K562 (cell line): ENCODE data around the gene INO80D. TPM values are rescaled to one million over a fixed set of nuclear protein-coding genes. Genes with fewer than 3 reads are reported as not detected.

Experiments used
- ATAC-seq: fragments of 200-7000 bp; cut with Tn5 transposase; 3 replicates; pipeline ENCODE4 v1.9.1; 2020; ENCODE audit warnings: moderate library complexity
- BruUV-seq: library from RNA; stranded (reverse); fragments of 400-500 nt; replicated peaks from 2 replicates; lab custom pipeline; 2021; lab: Mats Ljungman, UMichigan
- CTCF ChIA-PET: fragments of 300-600 bp; formaldehyde crosslinking; extraction: SDS; loops from one replicate; lab custom pipeline; 2021; ENCODE audit warnings: low intra/inter-chr PET ratio; lab: Yijun Ruan, JAX
- POLR2A ChIA-PET: fragments of 300-600, 350-650 bp; sonication (Branson Sonifier 250); formaldehyde crosslinking; extraction: SDS; loops from one replicate; lab custom pipeline; 2021; ENCODE audit warnings: antibody characterized with exemption, inconsistent platforms; lab: Yijun Ruan, JAX
- DNase-seq, 4 experiments: peaks; one replicate each; pipeline versions ENCODE4 v3.0.0 to v3.0.0-alpha.2; 2011 to 2018; ENCODE audit warnings: low spot score in 3 of 4, mixed read lengths in 3 of 4; ENCODE audit errors: extremely low read depth in 1 of 4
- FAIRE-seq: peaks from 2 replicates; lab custom pipeline; 2011; peaks lifted over from hg19 to GRCh38; lab: Jason Lieb, UNC
- H2AFZ ChIP-seq: 2 replicates; pipeline ENCODE4 v1.6.0; 2011; ENCODE audit warnings: low read depth, low read length, control low read depth, inconsistent platforms
- H3K27ac ChIP-seq: fragments of 200-600 bp; 3 replicates; pipeline ENCODE4 v1.8.0; 2011; ENCODE audit warnings: low read depth, mild to moderate bottlenecking, control low read depth, inconsistent platforms, low read length, moderate library complexity, mixed read lengths; ENCODE audit errors: extremely low read depth
- H3K27me3 ChIP-seq, 2 experiments: fragments of 300-600 bp in 1 of 2; 2 replicates in 1 of 2; 3 replicates in 1 of 2; pipeline versions ENCODE4 v1.6.0 to v1.8.0; 2011; ENCODE audit warnings: inconsistent platforms in 2 of 2, low read length in 2 of 2, mild to moderate bottlenecking in 1 of 2, mixed read lengths in 1 of 2, moderate library complexity in 1 of 2; ENCODE audit not compliant: control insufficient read depth in 2 of 2, insufficient read depth in 2 of 2
- H3K36me3 ChIP-seq: fragments of 300-600 bp; 3 replicates; pipeline ENCODE4 v1.8.0; 2011; ENCODE audit warnings: mild to moderate bottlenecking, low read length, inconsistent platforms; ENCODE audit not compliant: control insufficient read depth, insufficient read depth
- H3K4me1 ChIP-seq, 2 experiments: fragments of 200-600 bp in 1 of 2; replicated peaks in 1 of 2; 2 replicates in 1 of 2; 3 replicates in 1 of 2; pipeline versions ENCODE4 v1.5.1 to v1.8.0; 2011; ENCODE audit warnings: inconsistent platforms in 2 of 2, low read length in 2 of 2, mild to moderate bottlenecking in 1 of 2, mixed read lengths in 1 of 2, moderate library complexity in 1 of 2; ENCODE audit not compliant: control insufficient read depth in 2 of 2, insufficient read depth in 2 of 2
- H3K4me2 ChIP-seq: 2 replicates; pipeline ENCODE4 v1.6.1; 2011; ENCODE audit warnings: low read length, control low read depth, inconsistent platforms, mixed read lengths; ENCODE audit not compliant: insufficient read depth
- H3K4me3 ChIP-seq: fragments of 200-600 bp; sonication (generic), shearing (Covaris generic); 2 replicates; pipeline ENCODE4 v1.5.1; 2016; ENCODE audit warnings: control low read depth, inconsistent platforms
- H3K79me2 ChIP-seq: fragments of 200-600 bp; 3 replicates; pipeline ENCODE4 v1.8.0; 2011; ENCODE audit warnings: low read length, inconsistent platforms; ENCODE audit not compliant: control insufficient read depth, insufficient read depth
- H3K9ac ChIP-seq, 2 experiments: 2 replicates each; pipeline versions ENCODE4 v1.6.0 to v1.6.1; 2011; ENCODE audit warnings: low read depth in 2 of 2, low read length in 2 of 2, control low read depth in 1 of 2, inconsistent platforms in 1 of 2, mild to moderate bottlenecking in 1 of 2, mixed read lengths in 1 of 2; ENCODE audit not compliant: insufficient read depth in 1 of 2
- H3K9me1 ChIP-seq: one replicate; pipeline ENCODE4 v1.6.0; 2011; ENCODE audit warnings: inconsistent platforms, mild to moderate bottlenecking, low read length, moderate library complexity; ENCODE audit not compliant: control insufficient read depth, insufficient read depth
- H3K9me3 ChIP-seq: replicated peaks from 2 replicates; pipeline ENCODE4 v1.5.1; 2011; ENCODE audit warnings: low read depth, low read length, inconsistent platforms; ENCODE audit not compliant: control insufficient read depth, insufficient read depth
- H4K20me1 ChIP-seq: replicated peaks from 2 replicates; pipeline ENCODE4 v1.6.1; 2011; ENCODE audit warnings: low read length, inconsistent platforms, mixed read lengths; ENCODE audit not compliant: control insufficient read depth, insufficient read depth
- BCL6 ChIP-seq: fragments of 250-450 bp; sonication (Bioruptor Pico); IDR thresholded peaks from 2 replicates; pipeline ENCODE4 v1.4.0; 2020
- MXI1 ChIP-seq: IDR thresholded peaks from 2 replicates; pipeline ENCODE4 v1.6.1; 2011; ENCODE audit warnings: low read depth, mild to moderate bottlenecking, improper control_type of control experiment, low read length
- PHB ChIP-seq: fragments of 250-450 bp; sonication (Bioruptor Pico); IDR thresholded peaks from 2 replicates; pipeline ENCODE4 v1.5.0; 2021
- PTBP1 ChIP-seq: fragments of 200-400 bp; formaldehyde crosslinking; IDR thresholded peaks from 2 replicates; pipeline ENCODE4 v1.6.1; 2017; ENCODE audit warnings: low read depth, low read length
- SMARCE1 ChIP-seq: fragments of 450-650 bp; IDR thresholded peaks from 2 replicates; pipeline ENCODE4 v1.7.1; 2016; ENCODE audit warnings: mild to moderate bottlenecking
- TRIM24 ChIP-seq, 2 experiments: fragments of 450-650 bp; IDR thresholded peaks; 2 replicates each; pipeline ENCODE4 v1.6.1; 2016
- ZKSCAN3 ChIP-seq: fragments of 250-450 bp; sonication (Bioruptor Pico); IDR thresholded peaks from 2 replicates; pipeline ENCODE4 v1.4.0; 2020
- ZNF79 ChIP-seq: fragments of 250-450 bp; sonication (Bioruptor Pico); IDR thresholded peaks from 2 replicates; pipeline ENCODE4 v1.4.0; 2020; ENCODE audit warnings: low read depth, mild to moderate bottlenecking, moderate library complexity
- WGBS: fragments of 100-300 bp; shearing (Covaris generic); methylation state at CpG from one replicate; pipeline ENCODE4 v1.1.6; 2016; ENCODE audit warnings: low coverage, mixed read lengths; ENCODE audit not compliant: insufficient coverage; ENCODE audit errors: missing lambda C conversion rate; 5-methylcytosine and 5-hydroxymethylcytosine counted together
- in situ Hi-C: fragments of 300-500 bp; cut with MboI; formaldehyde crosslinking; loops from 4 replicates; pipeline ENCODE4 v1.15.0; 2018; ENCODE audit warnings: inconsistent platforms, mixed read lengths
- intact Hi-C: fragments of 100-400 bp; cut with micrococcal nuclease; formaldehyde crosslinking; loops from 2 replicates; pipeline ENCODE4 v1.14.2; 2022
- polyA plus RNA-seq, 8 experiments: library from polyadenylated mRNA; depleted of rRNA in 4 of 8; stranded (reverse) in 5 of 8; unstranded in 3 of 8; fragments of >200 nt; fragmentation: Nextera tagmentation in 2 of 8; fragmentation: Illumina TruSeq in 1 of 8; extraction: Ambion mirVana in 2 of 8; extraction: Trizol in 1 of 8; gene quantifications; 2 replicates each; pipeline versions ENCODE4 v1.2.1 to v1.2.3, GENCODE V29; 2011 to 2014; ENCODE audit warnings: inconsistent platforms in 1 of 8, missing spikeins in 1 of 8
- total RNA-seq, 7 experiments: library from RNA; depleted of rRNA in 6 of 7; stranded (reverse); fragments of >200 nt in 6 of 7; fragmentation: Illumina TruSeq in 2 of 7; extraction: Trizol in 2 of 7; gene quantifications; 2 replicates each; pipeline versions ENCODE4 v1.2.1 to v1.2.3, GENCODE V29; 2011 to 2021; ENCODE audit warnings: low replicate concordance in 1 of 7
- TF ChIP-seq, protein P1 (sequence below): fragments of 450-650 bp; formaldehyde crosslinking; conservative IDR thresholded peaks from 2 replicates; pipeline ENCODE4 v1.4.0; 2022; ENCODE audit warnings: mild to moderate bottlenecking, missing genetic modification characterization
- TF ChIP-seq, protein P2 (sequence below), 2 experiments: fragments of 450-650 bp; conservative IDR thresholded peaks; 2 replicates each; pipeline ENCODE4 v1.6.1; 2017; ENCODE audit warnings: mild to moderate bottlenecking in 2 of 2, moderate library complexity in 2 of 2
- TF ChIP-seq, protein P3 (sequence below): sonication (generic); formaldehyde crosslinking; IDR thresholded peaks from 2 replicates; pipeline ENCODE4 v1.8.1; 2022; ENCODE audit warnings: missing genetic modification reagents
- TF ChIP-seq, protein P4 (sequence below), 2 experiments: IDR thresholded peaks; 2 replicates each; pipeline ENCODE4 v1.6.1; 2012; ENCODE audit warnings: improper control_type of control experiment in 2 of 2, low read depth in 2 of 2, low read length in 2 of 2, borderline replicate concordance in 1 of 2
- TF ChIP-seq, protein P5 (sequence below): fragments of 250-450 bp; sonication (Bioruptor Pico); IDR thresholded peaks from 2 replicates; pipeline ENCODE4 v1.8.0; 2022; ENCODE audit warnings: moderate library complexity, mild to moderate bottlenecking, inconsistent platforms

The INO80D gene
- total and polyA plus RNA-seq, 9 of the 15 experiments (the other 6 are each of a cell fraction or from before 2014, with no cell fraction given): 0.64 to 8.1 (median 2.9) TPM

DNA sequence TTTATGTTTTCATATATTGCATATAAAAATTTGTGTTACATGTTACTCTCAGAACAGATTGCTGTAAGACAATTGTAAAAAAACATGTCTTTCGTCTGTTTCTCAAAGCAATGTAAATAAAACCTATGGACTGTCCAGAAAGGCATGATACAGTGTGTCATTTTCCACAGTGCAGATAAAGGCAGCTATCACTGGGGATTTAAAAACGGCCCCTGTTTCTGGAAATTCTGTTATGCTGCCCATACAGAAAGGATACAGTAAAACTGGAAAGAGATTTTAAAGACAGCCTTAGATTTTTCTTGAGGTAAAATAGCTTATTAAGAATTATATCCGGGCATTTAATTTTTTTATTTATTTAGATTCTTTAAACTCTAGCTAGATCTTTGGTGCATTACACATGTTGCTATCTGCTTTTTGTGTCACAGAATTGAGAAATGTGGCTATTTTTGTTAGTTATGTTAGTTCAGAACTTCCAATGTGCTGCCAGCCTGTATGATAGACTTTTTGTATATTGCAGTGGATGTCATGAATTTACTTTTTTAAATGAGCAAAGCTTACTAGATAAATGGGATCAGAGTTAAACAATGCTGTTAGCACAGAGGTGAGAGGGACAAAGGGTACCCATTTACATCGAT is 859 bp upstream of the INO80D start:
- peak overlapping the region; percentile 76 for H3K4me3 ChIP-seq
- DNase-seq (peak in 2 of 4 experiments; percentile 17 to 37), FAIRE-seq (peak; percentile 19), ATAC-seq (peak; percentile 44)
- H3K36me3 ChIP-seq: no peaks in the 10 kb centered on the region
- peak overlapping the region in 1 of 2 experiments; percentile 96; a peak in 2 of 4 replicates for H3K9ac ChIP-seq
- H4K20me1 ChIP-seq: no peaks in the 10 kb centered on the region
- no peaks in the 10 kb centered on the region for H3K27me3 ChIP-seq
- no peaks in the 10 kb centered on the region for H3K9me1 ChIP-seq
- intact Hi-C loops: loop anchor here (5.0 kb wide), 1 partner anchor 70 kb away; the partner anchor contains the start of genes EEF1B2 and NDUFS1
- BruUV-seq: TSS peak; percentile 66
- H3K27ac ChIP-seq: peak overlapping the region; percentile 96; the same call in 2 of the 3 replicates
- peak overlapping the region; percentile 92 for H2AFZ ChIP-seq
- H3K4me2 ChIP-seq: peak overlapping the region; percentile 76
- no peaks in the 10 kb centered on the region for H3K9me3 ChIP-seq
- H3K4me1 ChIP-seq: peaks cover 3 to 4% of the 10 kb centered on the region in 2 experiments; a peak in 3 of 5 replicates
- H3K79me2 ChIP-seq: peaks cover 55% of the 10 kb centered on the region
- 0% methylated on average over 4 of the region's 4 CpGs for WGBS
- in situ Hi-C loops: no loop called here
- CTCF ChIA-PET: no interaction called here
- POLR2A ChIA-PET: interaction anchor here (0.8 to 2.3 kb wide), 5 partner anchors 10 to 75 kb away, joined by 3 to 9 read pairs (median 6); no protein-coding TSS in a partner anchor
- TF ChIP-seq, protein P1, sequence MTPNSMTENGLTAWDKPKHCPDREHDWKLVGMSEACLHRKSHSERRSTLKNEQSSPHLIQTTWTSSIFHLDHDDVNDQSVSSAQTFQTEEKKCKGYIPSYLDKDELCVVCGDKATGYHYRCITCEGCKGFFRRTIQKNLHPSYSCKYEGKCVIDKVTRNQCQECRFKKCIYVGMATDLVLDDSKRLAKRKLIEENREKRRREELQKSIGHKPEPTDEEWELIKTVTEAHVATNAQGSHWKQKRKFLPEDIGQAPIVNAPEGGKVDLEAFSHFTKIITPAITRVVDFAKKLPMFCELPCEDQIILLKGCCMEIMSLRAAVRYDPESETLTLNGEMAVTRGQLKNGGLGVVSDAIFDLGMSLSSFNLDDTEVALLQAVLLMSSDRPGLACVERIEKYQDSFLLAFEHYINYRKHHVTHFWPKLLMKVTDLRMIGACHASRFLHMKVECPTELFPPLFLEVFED: no peak
- TF ChIP-seq ZKSCAN3 (CRISPR knock-in tag) (no peak), ZNF79 (CRISPR knock-in tag) (no peak), PHB (CRISPR knock-in tag) (no peak), TRIM24 (IDR thresholded peaks at IDR 0.05) (no peak), BCL6 (no peak), PTBP1 (no peak), SMARCE1 (no peak), MXI1 (0 out of 2 replicates have a peak, but pooled peaks have one; percentile 34)
- TF ChIP-seq, protein P2, sequence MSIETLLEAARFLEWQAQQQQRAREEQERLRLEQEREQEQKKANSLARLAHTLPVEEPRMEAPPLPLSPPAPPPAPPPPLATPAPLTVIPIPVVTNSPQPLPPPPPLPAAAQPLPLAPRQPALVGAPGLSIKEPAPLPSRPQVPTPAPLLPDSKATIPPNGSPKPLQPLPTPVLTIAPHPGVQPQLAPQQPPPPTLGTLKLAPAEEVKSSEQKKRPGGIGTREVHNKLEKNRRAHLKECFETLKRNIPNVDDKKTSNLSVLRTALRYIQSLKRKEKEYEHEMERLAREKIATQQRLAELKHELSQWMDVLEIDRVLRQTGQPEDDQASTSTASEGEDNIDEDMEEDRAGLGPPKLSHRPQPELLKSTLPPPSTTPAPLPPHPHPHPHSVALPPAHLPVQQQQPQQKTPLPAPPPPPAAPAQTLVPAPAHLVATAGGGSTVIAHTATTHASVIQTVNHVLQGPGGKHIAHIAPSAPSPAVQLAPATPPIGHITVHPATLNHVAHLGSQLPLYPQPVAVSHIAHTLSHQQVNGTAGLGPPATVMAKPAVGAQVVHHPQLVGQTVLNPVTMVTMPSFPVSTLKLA (conservative IDR thresholded peaks at IDR 0.05): peak in 1 of 2 experiments; percentile 44; a peak in 2 of 4 replicates
- TF ChIP-seq, protein P3, sequence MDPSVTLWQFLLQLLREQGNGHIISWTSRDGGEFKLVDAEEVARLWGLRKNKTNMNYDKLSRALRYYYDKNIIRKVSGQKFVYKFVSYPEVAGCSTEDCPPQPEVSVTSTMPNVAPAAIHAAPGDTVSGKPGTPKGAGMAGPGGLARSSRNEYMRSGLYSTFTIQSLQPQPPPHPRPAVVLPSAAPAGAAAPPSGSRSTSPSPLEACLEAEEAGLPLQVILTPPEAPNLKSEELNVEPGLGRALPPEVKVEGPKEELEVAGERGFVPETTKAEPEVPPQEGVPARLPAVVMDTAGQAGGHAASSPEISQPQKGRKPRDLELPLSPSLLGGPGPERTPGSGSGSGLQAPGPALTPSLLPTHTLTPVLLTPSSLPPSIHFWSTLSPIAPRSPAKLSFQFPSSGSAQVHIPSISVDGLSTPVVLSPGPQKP (CRISPR knock-in tag): no peak
- TF ChIP-seq, protein P4, sequence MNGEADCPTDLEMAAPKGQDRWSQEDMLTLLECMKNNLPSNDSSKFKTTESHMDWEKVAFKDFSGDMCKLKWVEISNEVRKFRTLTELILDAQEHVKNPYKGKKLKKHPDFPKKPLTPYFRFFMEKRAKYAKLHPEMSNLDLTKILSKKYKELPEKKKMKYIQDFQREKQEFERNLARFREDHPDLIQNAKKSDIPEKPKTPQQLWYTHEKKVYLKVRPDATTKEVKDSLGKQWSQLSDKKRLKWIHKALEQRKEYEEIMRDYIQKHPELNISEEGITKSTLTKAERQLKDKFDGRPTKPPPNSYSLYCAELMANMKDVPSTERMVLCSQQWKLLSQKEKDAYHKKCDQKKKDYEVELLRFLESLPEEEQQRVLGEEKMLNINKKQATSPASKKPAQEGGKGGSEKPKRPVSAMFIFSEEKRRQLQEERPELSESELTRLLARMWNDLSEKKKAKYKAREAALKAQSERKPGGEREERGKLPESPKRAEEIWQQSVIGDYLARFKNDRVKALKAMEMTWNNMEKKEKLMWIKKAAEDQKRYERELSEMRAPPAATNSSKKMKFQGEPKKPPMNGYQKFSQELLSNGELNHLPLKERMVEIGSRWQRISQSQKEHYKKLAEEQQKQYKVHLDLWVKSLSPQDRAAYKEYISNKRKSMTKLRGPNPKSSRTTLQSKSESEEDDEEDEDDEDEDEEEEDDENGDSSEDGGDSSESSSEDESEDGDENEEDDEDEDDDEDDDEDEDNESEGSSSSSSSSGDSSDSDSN (IDR thresholded peaks at IDR 0.05; ENCODE audit: borderline replicate concordance in 1 of 2, low read depth in 2 of 2, low read length in 2 of 2): no peak
- TF ChIP-seq, protein P5, sequence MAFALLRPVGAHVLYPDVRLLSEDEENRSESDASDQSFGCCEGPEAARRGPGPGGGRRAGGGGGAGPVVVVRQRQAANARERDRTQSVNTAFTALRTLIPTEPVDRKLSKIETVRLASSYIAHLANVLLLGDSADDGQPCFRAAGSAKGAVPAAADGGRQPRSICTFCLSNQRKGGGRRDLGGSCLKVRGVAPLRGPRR: no peak
